Measurements from ENCODE around the gene GCAT. TPM values are rescaled to one million over a fixed set of nuclear protein-coding genes. Genes with fewer than 3 reads are reported as not detected.

Gene GCAT
- total and polyA plus RNA-seq, 12 donors, result 26.7 to 63.0 (median 41.5) TPM

DNA sequence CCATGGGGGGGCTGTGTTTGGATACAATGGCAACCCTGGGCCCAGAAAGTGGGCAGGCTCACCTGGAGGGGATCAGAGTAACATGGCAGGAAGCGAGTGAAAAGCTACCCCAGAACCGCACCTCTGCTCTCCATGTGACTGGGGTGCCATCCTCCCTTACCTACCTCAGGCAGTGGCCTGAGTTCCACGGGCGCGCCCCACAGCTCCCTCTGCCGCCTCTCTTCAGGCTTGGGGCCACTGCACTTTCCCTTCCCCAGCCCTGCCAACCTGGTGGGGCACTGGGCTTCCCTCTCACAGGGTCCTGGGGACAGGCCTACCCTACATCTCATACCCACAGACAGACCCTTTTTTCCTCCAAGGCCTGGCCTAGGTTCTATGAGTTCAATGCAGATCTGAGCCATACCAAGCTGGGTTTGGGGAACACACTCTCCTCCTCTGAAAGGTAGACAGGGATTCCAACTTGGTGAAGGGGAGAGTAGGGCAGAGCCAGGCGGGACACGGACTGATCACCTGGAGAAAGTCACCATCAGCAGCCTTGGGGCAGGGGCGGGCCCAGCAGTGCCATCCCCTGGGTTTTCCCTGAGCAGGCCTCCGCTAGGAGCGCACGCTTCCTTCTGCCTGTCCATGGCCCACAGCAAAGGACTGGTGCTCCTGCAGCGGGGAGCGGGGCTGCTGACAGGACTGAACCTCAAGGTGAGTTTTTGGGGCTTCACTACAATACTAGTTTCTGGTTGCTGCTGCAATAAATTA, 22.5 kb downstream of the GCAT start:
- Histone ChIP-seq H3K4me3 (no peak overlapping the region), H3K27me3 (no peaks in the 10 kb centered on the region), H3K27ac (no peak overlapping the region), H3K4me1 (peaks cover 0 to 17% (median 7%) of the 10 kb centered on the region in 9 donors), H3K36me3 (peaks cover 18 to 69% (median 49%) of the 10 kb centered on the region in 9 donors), H3K9me3 (no peaks in the 10 kb centered on the region)
- DNase-seq, result no peak
- WGBS, 2 donors, result 95 to 98% methylated on average over 14 of the region's 14 CpGs
- no peak for ATAC-seq
- intact Hi-C loops (cut with DNase I), result no loop called here
- TF ChIP-seq, protein P1, sequence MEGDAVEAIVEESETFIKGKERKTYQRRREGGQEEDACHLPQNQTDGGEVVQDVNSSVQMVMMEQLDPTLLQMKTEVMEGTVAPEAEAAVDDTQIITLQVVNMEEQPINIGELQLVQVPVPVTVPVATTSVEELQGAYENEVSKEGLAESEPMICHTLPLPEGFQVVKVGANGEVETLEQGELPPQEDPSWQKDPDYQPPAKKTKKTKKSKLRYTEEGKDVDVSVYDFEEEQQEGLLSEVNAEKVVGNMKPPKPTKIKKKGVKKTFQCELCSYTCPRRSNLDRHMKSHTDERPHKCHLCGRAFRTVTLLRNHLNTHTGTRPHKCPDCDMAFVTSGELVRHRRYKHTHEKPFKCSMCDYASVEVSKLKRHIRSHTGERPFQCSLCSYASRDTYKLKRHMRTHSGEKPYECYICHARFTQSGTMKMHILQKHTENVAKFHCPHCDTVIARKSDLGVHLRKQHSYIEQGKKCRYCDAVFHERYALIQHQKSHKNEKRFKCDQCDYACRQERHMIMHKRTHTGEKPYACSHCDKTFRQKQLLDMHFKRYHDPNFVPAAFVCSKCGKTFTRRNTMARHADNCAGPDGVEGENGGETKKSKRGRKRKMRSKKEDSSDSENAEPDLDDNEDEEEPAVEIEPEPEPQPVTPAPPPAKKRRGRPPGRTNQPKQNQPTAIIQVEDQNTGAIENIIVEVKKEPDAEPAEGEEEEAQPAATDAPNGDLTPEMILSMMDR (IDR thresholded peaks at IDR 0.05), result no peak

DNA sequence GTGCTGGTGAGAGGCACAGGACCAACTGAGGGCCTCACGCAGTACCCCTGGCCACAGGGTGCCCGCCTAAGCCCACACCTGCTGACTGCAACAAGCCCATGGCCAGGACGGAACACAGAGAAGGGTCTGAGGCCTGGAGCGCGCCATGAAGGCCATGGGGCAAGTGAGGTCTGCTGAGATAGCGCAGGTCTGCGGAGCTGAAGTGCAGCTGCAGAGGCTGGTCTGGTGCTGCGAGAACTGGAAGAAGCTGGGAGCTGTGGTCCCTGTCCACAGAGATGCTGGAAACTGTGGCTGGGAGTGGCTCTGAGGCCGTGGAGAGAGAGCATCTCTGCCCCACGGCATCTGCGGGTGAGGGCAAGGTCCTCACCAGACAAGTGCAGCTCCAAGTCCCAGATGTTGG, 23.7 kb downstream of the GCAT start:
- no peak overlapping the region for H3K4me3 ChIP-seq
- H3K36me3 ChIP-seq, result peaks cover 18 to 80% (median 49%) of the 10 kb centered on the region in 9 donors
- H3K4me1 ChIP-seq, result peaks cover 0 to 12% (median 7%) of the 10 kb centered on the region in 9 donors
- DNase-seq (no peak), ATAC-seq (no peak)
- no peak overlapping the region for H3K27ac ChIP-seq
- TF ChIP-seq, protein P1 (IDR thresholded peaks at IDR 0.05), result no peak
- H3K9me3 ChIP-seq, result no peaks in the 10 kb centered on the region
- no peaks in the 10 kb centered on the region for H3K27me3 ChIP-seq
- intact Hi-C loops (cut with DNase I), result no loop called here
- 96 to 97% methylated on average over 11 of the region's 11 CpGs for WGBS, 2 donors

DNA sequence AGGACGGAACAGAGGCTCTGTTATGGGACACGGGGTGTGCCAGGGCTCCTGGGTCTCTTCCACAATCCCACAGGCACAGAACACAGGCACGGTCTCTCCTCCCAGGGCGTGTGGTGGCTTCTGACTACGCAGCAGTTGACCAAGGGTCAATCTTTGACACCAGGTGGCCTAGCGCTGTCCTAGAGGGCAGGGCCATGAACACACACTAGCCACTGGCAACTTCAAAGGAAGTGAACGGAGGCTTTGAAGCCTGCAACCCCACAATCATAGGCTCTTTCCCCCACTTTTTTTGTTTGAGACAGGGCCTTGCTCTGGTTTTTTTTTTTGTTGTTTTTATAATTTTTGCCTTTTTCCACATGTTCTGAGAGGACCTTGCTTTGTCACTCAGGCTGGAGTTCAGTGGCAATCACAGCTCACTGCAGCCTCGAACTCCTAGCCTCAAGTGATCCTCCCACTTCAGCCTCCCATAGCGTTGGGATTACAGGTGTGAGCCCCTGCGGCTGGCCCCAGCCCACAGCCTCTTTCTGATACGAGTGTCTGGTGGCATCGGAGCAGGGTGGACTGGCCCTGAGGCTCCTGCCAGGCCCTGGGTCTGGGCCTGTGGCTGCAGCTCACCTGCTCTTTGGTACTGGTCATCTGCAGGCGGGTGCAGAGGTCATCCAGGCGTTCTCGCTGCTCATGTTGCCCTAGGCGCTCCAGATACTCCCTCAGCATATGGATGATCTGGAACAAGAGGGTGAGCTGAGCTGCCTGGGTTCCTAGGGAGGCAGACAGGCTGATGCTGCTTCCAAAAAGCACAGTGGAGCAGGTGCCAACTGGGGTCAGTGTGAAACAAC, 24.5 kb downstream of the GCAT start:
- H3K4me3 ChIP-seq, result no peak overlapping the region
- H3K9me3 ChIP-seq, result no peaks in the 10 kb centered on the region
- no peak for ATAC-seq
- TF ChIP-seq, protein P1 (IDR thresholded peaks at IDR 0.05), result no peak
- H3K36me3 ChIP-seq, result peaks cover 18 to 87% (median 49%) of the 10 kb centered on the region in 9 donors
- H3K4me1 ChIP-seq, result peaks cover 0 to 4% (median under 1%) of the 10 kb centered on the region in 9 donors
- DNase-seq, result no peak
- H3K27ac ChIP-seq, result no peak overlapping the region
- WGBS, 2 donors, result 95% methylated on average over 16 of the region's 16 CpGs
- intact Hi-C loops (cut with DNase I), result no loop called here
- no peaks in the 10 kb centered on the region for H3K27me3 ChIP-seq

DNA sequence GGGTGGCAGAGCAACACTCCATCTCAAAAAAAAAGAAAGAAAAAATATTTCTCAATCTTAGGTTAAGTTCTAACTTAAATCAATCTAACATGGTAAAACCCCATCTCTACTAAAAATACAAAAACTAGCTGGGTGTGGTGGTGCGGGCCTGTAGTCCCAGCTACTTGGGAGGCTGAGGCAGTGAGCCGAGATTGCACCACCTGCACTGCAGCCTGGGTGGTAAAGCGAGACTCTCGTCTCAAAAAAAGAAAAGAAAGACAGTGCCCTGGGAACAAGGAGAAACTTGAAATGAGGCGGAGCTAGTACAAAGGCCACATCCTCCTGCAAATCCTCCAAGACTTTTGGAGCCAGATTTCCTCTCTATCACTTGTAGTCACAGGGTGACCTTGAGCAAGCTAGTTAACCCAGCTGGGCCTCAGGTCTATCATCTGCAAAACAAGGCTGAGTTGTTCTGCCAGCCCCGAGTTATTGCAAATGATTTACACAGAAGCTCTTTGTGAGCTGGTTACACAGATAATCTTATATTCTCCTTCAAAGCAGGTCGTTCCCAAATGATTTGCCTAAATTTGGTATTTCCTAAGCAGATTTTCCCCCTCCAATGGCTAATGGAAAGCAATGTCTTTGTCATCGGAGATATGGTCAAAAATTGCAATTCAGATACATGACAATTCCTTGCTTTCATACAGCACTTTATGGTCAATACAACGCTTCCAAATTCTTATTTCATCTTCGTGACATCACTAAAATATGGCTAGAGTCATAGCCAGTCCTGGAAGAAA, 34.5 kb downstream of the GCAT start:
- 81% methylated on average over 10 of the region's 10 CpGs for WGBS, 2 donors
- intact Hi-C loops (cut with DNase I), result no loop called here

More for the DNA sequence above, 34.5 kb downstream of the GCAT start:
- H3K27me3 ChIP-seq, result no peaks in the 10 kb centered on the region
- H3K27ac ChIP-seq, result no peak overlapping the region
- H3K4me3 ChIP-seq, result no peak overlapping the region
- no peak for DNase-seq
- TF ChIP-seq, protein P1 (IDR thresholded peaks at IDR 0.05), result no peak
- ATAC-seq, result no peak
- H3K4me1 ChIP-seq, result peaks cover 2 to 22% (median 18%) of the 10 kb centered on the region in 9 donors
- peaks cover 0 to 7% (median 0%) of the 10 kb centered on the region in 11 donors for H3K9me3 ChIP-seq
- peaks cover 0 to 36% (median 19%) of the 10 kb centered on the region in 9 donors for H3K36me3 ChIP-seq
